Mammary epithelial cell (primary cell): ENCODE data around the gene PSMG1.

Source experiments
- EZH2 ChIP-seq: IDR thresholded peaks from 2 replicates; pipeline ENCODE4 v1.6.1; 2012; ENCODE audit warnings: low read length, inconsistent platforms, borderline replicate concordance
- TF ChIP-seq, protein P1 (sequence below), 2 donors: IDR thresholded peaks in 1 of 2; conservative IDR thresholded peaks in 1 of 2; 2 replicates each; pipeline ENCODE4 v1.5.1; 2011 to 2012; ENCODE audit warnings: inconsistent platforms in 2 of 2, low read length in 2 of 2, mild to moderate bottlenecking in 2 of 2, control low read depth in 1 of 2, low read depth in 1 of 2; ENCODE audit not compliant: insufficient read depth in 1 of 2; ENCODE audit errors: extremely low read depth in 1 of 2

DNA sequence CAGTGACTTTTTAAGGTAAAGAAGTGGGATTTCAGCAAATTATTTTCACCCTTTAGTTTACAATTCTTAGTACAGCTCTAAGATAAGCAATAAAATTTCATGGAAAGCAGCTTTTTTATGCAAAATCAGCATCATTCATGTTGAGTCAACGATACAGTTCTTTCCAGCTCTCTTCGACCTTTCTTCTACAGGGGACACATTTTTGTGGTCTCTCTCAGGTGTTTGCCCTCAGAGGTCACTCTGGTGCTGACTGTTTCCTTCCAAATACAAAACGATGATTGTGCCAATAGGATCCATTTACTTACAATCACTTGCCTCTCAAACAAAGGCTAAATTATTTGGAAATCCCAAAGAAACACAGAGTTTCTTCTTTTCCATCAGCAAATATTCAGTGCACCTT, 51.0 kb downstream of the PSMG1 start:
- TF ChIP-seq, protein P1, sequence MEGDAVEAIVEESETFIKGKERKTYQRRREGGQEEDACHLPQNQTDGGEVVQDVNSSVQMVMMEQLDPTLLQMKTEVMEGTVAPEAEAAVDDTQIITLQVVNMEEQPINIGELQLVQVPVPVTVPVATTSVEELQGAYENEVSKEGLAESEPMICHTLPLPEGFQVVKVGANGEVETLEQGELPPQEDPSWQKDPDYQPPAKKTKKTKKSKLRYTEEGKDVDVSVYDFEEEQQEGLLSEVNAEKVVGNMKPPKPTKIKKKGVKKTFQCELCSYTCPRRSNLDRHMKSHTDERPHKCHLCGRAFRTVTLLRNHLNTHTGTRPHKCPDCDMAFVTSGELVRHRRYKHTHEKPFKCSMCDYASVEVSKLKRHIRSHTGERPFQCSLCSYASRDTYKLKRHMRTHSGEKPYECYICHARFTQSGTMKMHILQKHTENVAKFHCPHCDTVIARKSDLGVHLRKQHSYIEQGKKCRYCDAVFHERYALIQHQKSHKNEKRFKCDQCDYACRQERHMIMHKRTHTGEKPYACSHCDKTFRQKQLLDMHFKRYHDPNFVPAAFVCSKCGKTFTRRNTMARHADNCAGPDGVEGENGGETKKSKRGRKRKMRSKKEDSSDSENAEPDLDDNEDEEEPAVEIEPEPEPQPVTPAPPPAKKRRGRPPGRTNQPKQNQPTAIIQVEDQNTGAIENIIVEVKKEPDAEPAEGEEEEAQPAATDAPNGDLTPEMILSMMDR (conservative IDR thresholded peaks at IDR 0.05 in 1 of 2, IDR thresholded peaks at IDR 0.05 in 1 of 2; ENCODE audit: extremely low read depth in 1 of 2, insufficient read depth in 1 of 2, low read depth in 1 of 2, low read length in 2 of 2) = no peak
- no peak for TF ChIP-seq EZH2
